RWPE2 (cell line): ENCODE measurements around the gene ITPKB.

Experiments
- ATAC-seq: fragments of 200-7000 bp; cut with Tn5 transposase; 3 replicates; pipeline ENCODE4 v1.9.1; 2021; ENCODE audit warnings: low read depth
- DNase-seq: peaks from one replicate; pipeline ENCODE4 v3.0.0-alpha.2; 2020; ENCODE audit warnings: low spot score
- H3K27ac ChIP-seq: fragments of 450-650 bp; 2 replicates; pipeline ENCODE4 v1.5.1; 2017; ENCODE audit warnings: mild to moderate bottlenecking; ENCODE audit not compliant: poor library complexity, severe bottlenecking
- H3K27me3 ChIP-seq: fragments of 250-450 bp; sonication (Bioruptor Pico); 2 replicates; pipeline ENCODE4 v1.5.1; 2021; ENCODE audit warnings: mild to moderate bottlenecking, moderate library complexity; ENCODE audit not compliant: insufficient read depth, poor library complexity, severe bottlenecking
- H3K36me3 ChIP-seq: fragments of 250-450 bp; sonication (Bioruptor Pico); 2 replicates; pipeline ENCODE4 v1.5.1; 2020; ENCODE audit warnings: low read depth, mild to moderate bottlenecking, moderate library complexity
- H3K4me1 ChIP-seq: fragments of 250-450 bp; sonication (Bioruptor Pico); 2 replicates; pipeline ENCODE4 v1.5.1; 2021; ENCODE audit warnings: mild to moderate bottlenecking, moderate library complexity; ENCODE audit not compliant: insufficient read depth, poor library complexity, severe bottlenecking
- H3K4me3 ChIP-seq: fragments of 250-450 bp; sonication (Bioruptor Pico); 2 replicates; pipeline ENCODE4 v1.5.1; 2021; ENCODE audit warnings: mild to moderate bottlenecking, moderate library complexity; ENCODE audit not compliant: severe bottlenecking
- H3K9me3 ChIP-seq: fragments of 250-450 bp; sonication (Bioruptor Pico); 2 replicates; pipeline ENCODE4 v1.5.1; 2021; ENCODE audit warnings: mild to moderate bottlenecking, moderate library complexity; ENCODE audit not compliant: severe bottlenecking
- CTCF ChIP-seq: fragments of 450-650 bp; IDR thresholded peaks from one replicate; pipeline ENCODE4 v1.5.1; 2017; ENCODE audit warnings: mild to moderate bottlenecking, moderate library complexity; ENCODE audit not compliant: poor library complexity, severe bottlenecking

Gene ITPKB

GRCh38 chr1:226672339-226672762, 66.7 kb downstream of the ITPKB start:
- Histone ChIP-seq H3K4me1 (peaks cover 5% of the 10 kb centered on the region), H3K27me3 (no peaks in the 10 kb centered on the region)
- TF ChIP-seq CTCF = no peak

GRCh38 chr1:226671277-226671676, 67.8 kb downstream of the ITPKB start:
- H3K27me3 ChIP-seq = no peaks in the 10 kb centered on the region
- no peak overlapping the region for H3K27ac ChIP-seq
- no peak for ATAC-seq
- no peak overlapping the region for H3K4me3 ChIP-seq
- no peaks in the 10 kb centered on the region for H3K4me1 ChIP-seq
- no peaks in the 10 kb centered on the region for H3K9me3 ChIP-seq
- TF ChIP-seq CTCF = no peak
- H3K36me3 ChIP-seq = no peaks in the 10 kb centered on the region
- no peak for DNase-seq

More at GRCh38 chr1:226672339-226672762, 66.7 kb downstream of the ITPKB start:
- Histone ChIP-seq H3K4me3 (no peak overlapping the region), H3K27ac (no peak overlapping the region), H3K36me3 (no peaks in the 10 kb centered on the region), H3K9me3 (no peaks in the 10 kb centered on the region)
- ATAC-seq (no peak), DNase-seq (no peak)

- Histone ChIP-seq H3K27ac (no peak overlapping the region), H3K4me1 (no peaks in the 10 kb centered on the region), H3K9me3 (no peaks in the 10 kb centered on the region), H3K36me3 (no peaks in the 10 kb centered on the region), H3K27me3 (no peaks in the 10 kb centered on the region), H3K4me3 (no peak overlapping the region)
- ATAC-seq (no peak), DNase-seq (no peak)
- no peak for TF ChIP-seq CTCF
Observed at GRCh38 chr1:226670073-226670472, 69.0 kb downstream of the ITPKB start.

GRCh38 chr1:226668173-226668560, 70.9 kb downstream of the ITPKB start:
- Histone ChIP-seq H3K9me3 (no peaks in the 10 kb centered on the region), H3K36me3 (no peaks in the 10 kb centered on the region), H3K27me3 (no peaks in the 10 kb centered on the region), H3K27ac (no peak overlapping the region), H3K4me3 (no peak overlapping the region), H3K4me1 (peaks cover under 1% of the 10 kb centered on the region)
- DNase-seq (no peak), ATAC-seq (no peak)
- TF ChIP-seq CTCF = no peak

- DNase-seq (no peak), ATAC-seq (no peak)
- Histone ChIP-seq H3K27me3 (no peaks in the 10 kb centered on the region), H3K4me1 (peaks cover 8% of the 10 kb centered on the region), H3K9me3 (no peaks in the 10 kb centered on the region), H3K27ac (no peak overlapping the region), H3K36me3 (no peaks in the 10 kb centered on the region), H3K4me3 (no peak overlapping the region)
- no peak for TF ChIP-seq CTCF
Observed at GRCh38 chr1:226666692-226667091, 72.4 kb downstream of the ITPKB start.
